ENCODE results near the gene ELOVL2.

Gene ELOVL2

DNA sequence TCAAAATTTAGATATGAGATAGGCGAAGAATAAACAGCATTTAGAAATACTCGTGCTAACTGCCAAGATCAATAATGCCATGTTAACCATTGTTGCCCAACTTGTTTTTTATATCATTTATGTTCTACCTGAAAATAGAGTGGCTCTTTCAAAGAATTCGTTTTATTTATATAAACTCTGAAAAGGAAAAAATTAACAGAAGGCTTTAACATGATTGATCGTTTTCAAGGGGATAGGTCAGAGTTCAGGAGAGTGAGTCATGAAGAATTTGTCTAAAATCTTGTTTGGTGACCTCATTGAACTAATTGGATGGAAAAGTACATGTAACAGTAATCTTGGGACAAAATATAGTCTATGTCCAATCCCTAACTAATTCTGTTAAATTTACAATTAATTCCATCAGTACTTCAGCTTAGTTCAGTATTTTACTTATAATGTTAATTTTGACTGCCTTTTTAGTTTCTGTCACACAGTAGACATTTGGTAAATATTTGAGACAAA, 11.1 kb upstream of the ELOVL2 start:
- no peak for DNase-seq

DNA sequence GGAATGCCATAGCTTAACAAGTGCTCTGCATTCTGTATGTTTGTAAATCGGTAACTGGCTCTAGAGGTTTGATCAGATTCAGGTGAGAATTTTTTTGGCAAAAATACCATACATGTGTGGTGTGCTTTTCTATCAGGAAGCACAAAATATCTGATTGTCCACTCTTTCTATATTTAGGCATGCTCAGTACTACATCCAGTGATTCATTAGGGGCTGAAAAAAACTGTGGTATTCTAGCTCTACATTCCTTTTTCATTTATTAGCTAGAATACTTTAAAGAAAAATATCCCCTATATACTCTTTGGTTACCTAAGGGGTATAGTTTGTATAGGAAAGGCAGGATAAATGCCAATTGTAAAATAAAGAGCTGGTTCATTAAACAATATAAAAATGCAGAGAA, 10.6 kb upstream of the ELOVL2 start:
- DNase-seq = no peak

DNA sequence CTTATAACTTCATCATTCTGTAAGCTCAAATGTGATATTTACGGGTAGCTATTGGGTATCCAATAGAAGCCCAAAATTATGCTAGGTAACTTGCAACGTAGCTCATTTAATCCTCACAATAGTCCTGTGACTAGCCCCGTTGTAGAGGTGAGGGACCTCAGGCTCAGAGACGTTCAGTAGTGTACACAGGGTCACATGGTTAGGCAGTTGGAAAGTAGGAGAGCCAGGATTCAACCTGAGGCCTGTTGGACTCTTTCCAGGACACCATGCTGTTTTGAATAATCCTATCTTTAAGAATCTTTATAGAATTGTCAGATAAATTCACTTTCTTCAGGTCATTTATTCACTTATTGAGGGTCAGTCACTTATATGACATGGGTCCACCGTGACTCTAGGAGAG, 9.2 kb upstream of the ELOVL2 start:
- no peak for DNase-seq

DNA sequence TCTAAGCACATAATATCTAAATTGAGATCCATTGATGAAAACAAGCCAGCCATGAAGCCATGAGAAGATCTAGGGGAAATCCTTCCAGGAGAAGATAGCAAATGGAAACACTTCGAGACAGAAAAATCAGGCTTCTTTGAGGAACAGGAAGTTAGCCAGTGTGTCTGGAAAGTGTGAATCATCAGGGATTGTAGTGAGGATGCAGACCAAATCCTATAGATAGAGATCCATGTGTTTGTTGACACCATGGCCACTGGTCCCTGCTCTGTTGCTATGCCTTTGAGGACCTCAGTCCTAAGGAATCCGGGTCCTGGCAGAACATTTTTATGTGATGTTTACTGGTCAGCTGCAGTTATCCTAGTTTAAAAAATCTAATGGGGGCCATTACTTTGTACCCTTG, 6.6 kb upstream of the ELOVL2 start:
- no peak for DNase-seq

DNA sequence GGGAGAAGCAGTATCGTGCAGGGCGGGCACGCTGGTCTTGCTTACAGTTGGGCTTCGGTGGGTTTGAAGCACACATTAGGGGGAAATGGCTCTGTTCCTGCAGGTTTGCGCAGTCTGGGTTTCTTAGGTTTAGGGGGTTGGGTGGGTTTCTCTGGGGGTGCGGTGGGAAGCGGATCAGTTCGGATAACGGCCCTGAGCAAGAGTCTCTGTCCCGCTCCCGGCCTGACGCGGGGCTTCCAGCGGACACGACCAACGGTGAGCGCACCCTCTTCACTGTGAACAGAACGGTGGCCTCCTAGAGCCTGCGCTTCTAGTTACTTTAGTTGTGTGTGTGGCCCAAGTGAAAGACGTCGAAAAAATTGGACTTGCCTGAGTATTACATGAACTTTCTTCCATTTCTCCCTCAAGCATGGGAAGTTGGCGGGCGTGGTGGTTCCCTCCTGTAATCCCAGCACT, 635 bp upstream of the ELOVL2 start:
- no peak for DNase-seq

DNA sequence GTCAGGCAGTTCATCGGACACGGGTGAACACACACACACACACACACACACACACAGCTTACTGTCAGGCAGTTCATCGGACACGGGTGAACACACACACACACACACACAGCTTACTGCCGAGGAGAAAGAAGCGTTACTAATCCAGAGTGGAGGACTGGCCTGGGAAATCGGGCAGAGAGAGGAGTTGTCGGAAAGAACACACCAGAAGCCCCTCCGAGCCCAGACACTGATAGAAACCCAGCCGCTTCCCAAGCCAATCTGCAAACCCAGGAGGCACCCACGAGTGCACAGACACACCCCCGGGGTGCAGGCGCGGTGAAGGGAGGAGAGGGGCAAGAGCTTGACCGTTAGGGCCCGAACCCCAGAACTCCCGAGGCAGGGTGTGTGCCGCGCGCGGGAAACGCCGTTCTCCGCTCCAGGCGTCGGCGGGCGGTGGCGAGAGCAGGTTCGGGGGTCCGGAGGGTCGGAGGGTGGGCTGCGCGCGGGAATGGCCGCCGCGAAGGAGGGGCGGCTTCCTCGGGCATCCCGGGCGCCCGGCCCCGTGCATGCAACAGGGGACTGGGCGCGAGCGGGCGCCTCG, 636 bp downstream of the ELOVL2 start:
- no peak for DNase-seq

DNA sequence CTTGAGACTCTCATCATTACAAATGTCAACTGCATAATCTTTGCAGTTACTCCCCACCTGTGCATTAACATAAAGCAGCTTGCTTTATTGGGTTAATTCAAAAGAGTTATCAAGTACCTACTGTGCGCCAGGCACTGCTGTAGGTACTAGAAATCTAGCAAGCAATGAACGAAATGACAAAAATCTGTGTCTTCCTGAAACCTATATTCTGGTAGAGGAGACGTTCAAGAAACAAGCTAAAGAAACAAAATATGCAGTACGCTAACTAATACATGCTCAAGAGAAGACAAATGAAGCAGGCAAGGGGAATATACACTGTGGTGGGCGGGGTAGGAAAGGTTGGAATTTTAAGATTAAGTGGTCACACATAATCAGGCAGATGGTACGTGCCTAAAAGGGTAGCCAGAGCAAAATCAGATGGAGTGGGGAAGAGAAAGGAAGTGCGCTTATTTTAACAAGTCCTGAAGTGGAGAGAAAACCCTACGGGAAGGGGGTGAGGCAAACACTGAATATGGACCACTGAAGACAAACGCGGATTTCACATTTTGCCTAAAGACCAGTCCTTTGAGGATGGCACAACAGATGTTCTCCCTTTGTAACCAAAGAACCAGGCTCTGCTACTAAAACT, 1.2 kb downstream of the ELOVL2 start:
- no peak for DNase-seq

DNA sequence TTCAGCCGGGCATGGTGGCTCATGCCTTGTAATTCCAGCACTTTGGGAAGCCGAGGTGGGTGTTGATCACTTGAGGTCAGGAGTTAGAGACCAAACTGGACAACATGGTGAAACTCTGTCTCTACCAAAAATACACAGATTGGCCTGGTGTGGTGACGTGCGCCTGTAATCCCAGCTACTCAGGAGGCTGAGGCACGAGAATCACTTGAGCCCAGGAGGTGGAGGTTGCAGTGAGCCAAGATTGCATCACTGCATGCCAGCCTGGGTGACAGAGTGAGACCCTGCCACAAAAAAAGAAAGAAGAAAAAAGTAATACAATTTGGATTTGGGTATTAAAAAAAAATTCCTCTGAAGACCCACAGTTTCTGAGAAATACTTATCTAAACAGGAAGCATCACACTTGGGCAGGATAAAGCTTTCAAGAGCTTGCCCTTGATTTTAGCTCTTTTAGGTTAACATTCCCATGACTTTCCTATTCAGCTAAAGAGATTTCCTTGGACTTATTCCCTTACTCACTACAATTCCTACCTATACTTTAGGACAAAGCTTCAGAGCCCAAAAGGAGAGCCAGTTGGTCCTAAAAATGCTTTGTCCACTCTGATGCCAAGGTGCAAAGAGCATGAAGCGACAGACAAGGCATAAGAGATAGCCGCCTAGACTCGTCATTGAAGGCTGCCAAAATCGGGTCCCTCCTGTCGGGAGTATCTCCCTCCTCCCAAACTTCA, 1.9 kb downstream of the ELOVL2 start:
- DNase-seq = no peak

DNA sequence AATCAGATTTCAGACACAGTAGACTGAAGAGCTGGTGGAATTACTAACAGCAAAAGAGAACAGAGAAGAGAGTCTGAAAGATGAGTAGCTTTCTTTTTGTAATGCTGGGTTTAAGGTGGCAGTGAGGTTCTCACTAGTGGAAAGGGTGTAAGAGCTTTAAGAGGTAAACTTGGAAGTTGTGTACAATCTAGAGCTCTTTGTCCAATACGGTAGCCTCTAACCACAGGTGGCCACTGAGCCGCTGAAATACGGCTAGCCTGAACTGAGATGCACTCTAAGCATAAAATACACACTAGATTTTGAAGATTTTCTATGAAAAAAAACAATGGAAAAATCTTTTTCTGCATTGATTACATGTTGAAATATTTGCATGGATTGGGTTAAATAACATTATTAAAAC, 4.0 kb downstream of the ELOVL2 start:
- no peak for DNase-seq

DNA sequence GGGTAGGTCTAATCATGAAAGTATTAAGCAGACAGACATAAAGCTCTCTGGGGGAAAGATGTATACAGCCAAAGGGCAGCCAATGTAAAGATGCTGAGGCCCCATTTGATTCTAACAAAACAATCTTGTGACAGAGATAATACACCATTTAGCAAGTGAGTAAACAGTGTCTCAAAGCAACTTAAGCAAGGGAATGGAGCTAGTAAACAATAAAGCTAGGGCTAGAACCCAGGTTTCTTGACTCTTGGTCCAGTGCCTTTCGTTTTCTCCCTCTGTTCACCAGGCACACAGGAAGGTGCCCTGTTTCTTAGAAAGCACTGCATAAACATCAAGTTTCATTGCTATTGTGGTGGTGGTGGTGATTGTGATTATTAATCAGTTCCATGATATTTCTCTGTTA, 5.1 kb downstream of the ELOVL2 start:
- no peak for DNase-seq

DNA sequence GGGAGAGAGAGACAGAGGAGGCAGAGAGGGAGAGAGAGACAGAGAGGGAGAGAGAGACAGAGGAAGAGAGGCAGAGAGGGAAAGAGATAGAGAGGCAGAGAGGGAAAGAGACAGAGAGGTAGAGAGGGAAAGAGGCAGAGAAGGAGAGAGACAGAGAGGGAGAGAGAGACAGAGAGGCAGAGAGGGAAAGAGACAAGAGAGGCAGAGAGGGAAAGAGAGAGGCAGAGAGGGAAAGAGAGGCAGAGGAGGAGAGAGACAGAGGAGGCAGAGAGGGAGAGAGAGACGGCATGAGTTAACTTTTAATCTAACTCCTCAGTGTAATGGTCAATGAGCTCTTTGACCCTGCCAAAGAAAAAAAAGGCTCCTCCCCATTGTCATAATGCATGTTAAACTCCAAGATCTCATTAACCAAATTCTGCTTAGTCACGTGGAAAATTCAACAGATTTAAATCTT, 7.1 kb downstream of the ELOVL2 start:
- DNase-seq = no peak

DNA sequence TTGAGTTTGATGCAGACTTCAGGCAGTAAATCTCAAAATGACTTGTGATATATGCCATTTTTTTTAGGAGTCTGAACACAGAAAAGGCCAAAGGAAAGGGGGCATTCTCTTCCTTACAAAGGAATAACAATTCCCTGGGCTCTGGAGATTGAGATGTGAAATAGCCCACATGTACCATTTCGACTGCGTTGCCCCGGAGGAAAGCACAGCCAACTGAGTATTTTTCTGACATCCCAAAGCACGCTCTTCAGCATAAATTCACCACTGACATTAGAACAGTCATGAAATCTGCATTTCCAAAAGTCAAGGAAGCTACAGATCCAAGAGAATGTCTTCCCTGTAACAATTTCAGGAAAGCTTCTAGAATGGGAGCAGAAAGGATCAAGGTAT, 7.8 kb downstream of the ELOVL2 start:
- DNase-seq = no peak

DNA sequence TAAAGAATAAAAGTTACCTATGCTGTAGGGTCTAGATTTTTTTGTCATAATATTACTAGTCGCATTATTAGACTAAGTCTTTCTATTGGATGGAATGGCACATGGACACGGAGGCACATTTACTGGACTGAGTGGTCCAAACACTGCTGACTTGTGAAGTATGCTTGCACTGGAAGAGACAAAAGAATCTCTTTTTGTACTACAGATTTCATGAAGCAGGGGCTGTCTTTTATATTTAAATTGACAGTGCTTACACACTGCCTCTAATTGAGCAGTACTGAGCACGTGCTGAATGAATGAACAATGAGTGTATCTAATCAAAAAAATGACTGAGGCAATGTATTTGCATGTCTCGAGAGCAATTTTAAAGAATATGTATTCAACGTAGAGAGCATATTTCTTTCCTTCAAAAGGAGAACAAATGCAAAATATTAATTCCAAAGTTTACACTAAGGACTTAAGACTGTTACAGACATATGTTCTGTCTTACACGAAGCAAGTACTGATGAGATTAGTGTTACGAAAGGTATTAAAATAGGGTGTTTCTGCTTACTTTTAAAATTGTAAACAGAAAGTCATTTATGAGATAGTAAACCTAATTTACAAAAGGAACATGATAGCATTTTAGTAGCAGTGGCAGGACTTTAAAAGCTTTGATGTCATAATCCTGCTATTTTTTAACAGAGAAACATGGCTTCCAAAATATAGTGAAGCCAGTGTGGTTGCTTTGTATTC, 8.3 kb downstream of the ELOVL2 start:
- DNase-seq = no peak

DNA sequence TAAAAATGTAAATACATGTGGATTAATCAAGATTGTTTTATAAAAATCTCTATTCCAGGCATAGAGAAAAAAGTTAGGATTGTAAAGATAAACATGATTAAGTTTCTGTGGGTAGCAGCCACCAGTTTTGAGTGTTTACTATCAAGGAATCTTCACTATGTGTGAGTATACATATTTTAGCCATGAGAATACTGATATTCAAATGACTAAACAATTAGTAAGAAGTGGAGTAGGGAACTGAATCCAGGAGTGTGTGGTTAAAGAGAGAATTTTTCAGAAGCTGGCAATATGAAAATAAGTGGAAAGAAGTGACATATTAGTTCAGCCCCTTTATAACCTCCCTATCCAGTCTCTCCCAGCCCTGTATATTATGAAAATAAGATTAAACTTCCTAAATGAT, 10.3 kb downstream of the ELOVL2 start:
- DNase-seq = no peak

DNA sequence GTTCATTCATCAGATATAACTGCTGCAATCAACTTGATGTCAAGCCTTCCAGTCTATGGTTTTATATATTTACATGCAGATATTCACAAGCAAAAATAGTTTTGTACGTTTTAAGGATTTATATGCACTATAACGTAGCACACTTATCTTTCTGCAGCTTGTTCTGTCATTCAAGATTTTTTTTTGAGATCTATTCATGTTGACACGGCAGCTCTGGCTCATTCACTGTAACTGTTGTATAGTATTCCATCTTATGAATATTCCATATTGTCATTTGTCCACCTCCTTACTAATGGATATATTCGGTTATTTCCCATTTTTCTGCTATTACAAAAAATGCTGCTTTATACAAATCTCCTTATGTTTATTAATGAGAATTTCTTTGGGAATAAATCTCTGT, 13.2 kb downstream of the ELOVL2 start:
- no peak for DNase-seq

DNA sequence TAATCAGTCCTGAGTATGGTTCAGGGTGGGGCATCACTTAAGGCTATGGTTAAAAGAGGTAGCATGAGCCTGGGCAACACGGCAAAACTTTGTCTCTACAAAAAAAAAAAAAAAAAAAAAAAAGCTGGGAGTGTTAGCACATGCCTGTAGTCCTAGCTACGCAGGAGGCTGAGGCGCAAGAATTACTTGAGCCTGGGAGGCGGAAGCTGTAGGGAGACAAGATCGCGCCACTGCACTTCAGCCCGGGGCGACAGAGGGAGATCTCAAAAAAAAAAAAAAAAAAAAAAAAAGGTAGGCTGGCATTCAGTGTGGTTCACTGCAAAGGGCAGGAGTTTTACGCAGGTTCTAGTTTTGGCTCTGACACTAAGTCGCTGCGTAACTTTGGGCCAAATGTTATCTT, 15.1 kb downstream of the ELOVL2 start:
- no peak for DNase-seq

DNA sequence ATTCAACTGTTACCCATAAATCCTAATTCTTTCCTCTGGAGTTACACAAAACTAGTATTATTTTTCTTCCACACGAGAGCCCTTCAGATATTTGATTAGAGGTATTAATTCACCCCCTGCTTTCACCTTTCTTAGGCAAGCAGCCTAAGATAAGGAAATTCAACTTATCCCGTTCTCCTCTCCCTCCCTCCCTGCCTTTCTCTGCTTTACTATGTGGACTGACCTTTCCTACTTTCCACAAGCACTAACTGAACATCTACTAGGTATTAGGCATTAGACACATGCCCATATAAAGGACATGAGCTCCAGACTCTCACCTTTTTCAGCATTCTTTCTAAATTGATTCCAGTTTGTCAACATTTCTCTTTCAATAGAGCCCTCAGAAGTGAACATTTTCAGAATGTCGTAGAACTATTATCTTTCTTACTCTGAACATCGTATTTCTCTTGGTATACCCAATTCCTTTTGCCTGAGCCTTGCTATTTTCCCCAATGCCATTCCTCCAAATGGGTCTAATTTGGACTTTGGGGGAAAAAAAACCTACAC, 16.5 kb downstream of the ELOVL2 start:
- DNase-seq = no peak

DNA sequence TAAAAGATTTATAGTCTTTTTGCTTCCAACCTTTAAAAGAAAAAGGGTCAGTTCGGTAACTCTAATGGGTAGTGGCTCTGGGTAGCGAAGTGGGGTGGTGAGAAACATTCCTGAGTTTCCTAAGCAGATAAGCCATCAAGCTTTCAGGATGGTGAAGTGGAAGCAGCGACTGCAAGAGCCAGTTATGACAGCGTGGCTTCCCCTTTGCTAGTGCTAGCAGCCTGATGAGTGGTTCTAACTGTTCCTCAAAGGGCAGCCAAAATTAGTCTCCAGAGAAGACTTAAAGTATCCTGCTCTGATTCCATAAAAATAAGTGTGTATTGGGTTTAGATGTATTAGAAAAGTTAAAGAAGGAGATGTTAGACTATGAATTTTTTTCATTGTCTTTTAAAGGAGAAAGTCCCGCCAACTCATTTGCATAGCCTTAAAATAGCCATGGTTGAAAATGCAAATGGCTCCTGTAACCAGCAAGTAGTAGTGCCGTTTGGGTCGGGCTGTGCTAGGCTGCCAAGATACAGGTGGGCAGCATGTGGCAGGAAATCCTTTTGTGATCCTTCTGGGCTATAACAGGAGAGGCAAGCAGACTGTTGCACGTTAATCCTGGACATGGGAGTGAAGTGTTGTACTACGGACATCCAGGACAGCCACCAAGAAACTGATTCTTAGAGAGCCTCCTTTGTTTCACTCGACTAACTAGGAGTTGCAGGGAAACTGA, 18.0 kb downstream of the ELOVL2 start:
- DNase-seq = no peak

DNA sequence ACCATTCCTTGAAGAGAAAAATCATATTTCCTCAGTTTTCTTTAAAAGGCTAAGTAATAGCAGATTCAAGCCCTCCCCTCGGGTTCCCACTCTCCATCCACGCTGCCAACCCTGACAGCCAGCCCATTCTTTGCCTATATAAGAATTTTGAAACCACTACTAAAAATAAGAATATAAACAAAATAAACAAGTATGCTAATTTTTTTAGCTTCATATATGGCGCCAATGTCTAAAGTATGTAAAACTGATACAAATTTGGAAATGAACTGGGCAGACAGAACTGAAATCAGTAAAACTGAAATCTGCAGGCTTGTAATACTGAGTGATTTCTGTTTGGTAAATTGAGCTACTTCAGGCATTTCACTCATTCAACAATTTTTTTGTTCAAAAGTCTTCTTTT, 19.0 kb downstream of the ELOVL2 start:
- DNase-seq = no peak

DNA sequence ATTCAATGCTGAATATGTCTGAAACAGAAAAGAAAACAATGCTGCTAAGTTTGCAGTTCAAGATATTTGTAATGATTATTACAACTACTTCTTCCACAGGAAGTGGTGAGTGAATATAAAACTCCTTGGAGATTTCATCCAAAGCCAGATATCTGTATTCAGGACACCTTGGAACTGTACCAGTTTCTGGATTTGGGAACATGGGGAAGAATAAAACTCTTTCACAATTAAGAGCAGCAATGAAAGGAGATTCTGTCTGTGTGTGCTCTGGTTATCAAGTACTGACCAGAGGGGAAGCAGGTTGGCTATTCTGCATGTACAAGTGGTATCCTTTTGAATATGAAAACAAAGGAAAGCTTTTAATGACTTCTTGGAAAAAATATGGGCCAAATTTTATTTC, 21.1 kb downstream of the ELOVL2 start:
- DNase-seq = no peak

DNA sequence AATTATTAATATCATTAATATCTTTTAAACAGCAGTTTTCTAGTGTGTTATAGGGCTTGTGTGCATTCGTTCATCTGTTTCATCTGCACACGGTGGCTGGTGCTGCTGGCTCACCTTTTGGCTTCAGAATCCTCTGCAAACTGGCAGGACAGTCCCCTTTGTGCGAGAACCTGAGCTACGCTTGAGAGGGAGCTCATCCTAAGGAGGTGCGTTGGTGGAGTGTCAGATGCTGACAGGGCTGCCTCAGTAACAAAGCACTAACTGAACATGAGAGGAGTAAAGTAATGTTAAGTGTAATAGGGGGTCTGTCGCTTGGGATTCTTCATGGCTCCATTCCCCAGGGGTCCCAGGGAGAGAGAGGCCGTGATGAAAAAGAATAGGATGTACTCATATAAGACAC, 22.4 kb downstream of the ELOVL2 start:
- DNase-seq = no peak

DNA sequence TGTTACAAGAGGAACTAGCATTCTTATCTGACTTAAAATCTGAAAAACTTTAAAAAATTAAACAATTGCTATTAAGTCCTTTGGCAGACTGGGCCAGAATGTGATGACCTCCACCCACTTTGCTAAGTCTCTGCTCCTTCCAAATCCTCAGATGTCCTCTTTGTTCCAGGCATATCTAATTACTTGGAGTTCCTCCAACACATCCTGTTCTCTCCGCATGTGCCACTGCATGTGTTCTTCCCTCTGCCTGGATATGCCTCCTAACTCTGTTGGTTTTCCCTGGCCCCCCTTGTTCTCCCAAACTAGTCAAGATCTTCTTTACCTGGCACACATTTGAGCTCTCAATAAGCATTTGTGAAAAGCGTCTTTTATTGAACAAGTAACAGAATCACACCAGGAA, 23.1 kb downstream of the ELOVL2 start:
- no peak for DNase-seq

DNA sequence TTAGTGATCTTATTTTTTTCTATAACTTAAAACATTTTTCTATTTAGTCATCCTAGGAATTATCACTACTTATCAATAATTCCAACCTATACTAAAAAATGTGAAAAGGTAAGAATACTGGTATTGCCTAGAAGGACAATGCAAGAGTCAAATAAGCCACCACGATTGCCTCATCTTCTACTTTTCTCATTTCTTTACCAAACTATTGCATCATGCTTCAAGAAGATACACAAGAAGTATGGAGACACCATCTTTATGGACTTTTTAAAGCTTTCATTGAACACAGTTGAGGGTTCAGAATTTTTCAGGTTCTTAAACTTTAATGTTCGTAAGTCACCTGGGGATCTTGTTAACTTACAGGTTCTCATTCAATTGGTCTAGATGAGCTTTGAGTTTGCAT, 25.9 kb downstream of the ELOVL2 start:
- no peak for DNase-seq
